ENCODE results near the gene LYPD6B.

The LYPD6B gene

DNA sequence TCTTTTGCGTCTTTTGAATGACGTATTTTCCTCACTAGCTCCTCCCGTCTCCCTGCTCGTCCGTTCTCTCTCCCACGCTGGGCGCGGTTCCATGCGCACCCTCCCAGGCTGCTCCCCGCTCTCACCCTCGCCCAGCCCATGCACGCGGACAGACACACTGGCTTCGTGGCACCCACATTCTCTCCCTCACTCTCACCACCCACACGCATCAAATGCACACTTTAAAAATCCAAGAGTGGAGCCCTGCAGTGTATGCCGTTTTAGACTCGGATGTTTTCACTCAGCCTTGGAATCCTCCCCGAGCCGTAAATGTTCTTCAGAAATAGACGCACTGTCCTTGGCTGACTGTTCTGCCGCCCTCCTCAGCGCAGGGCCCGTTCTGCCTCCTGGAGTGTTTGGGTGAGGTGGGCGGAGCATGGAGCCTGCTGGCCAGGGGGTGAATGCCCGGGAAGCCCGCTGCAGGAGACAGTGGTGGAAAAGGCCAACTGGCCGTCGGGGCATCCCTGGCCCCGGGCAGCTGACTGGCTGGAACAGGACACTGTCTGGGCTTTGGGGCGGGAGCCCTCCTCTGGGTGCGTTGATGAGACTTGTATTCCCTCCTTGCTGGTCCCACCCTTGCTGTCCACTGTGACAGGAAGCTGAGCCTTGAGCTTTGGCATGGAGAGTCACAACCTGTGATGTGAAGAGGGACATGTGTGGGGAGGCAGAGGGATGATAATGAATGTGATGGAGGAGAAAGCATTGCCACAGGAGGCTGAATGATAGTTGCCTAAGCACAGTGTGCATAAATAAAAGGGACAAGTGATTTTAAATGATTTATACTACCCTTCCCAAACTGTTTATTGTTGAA is 35.4 kb upstream of the LYPD6B start:
- TF ChIP-seq CTCF (IDR thresholded peaks at IDR 0.05; ENCODE audit: low read depth, low read length), result no peak
- no peak for DNase-seq (ENCODE audit: extremely low read depth, low read depth)

- TF ChIP-seq CTCF (IDR thresholded peaks at IDR 0.05; ENCODE audit: low read depth, low read length), result no peak
- no peak for DNase-seq (ENCODE audit: extremely low read depth, low read depth)
These were observed 33.7 kb upstream of the LYPD6B start for GRCh38 chr2:149004836-149005235.

GRCh38 chr2:149005471-149006077 is 32.9 kb upstream of the LYPD6B start:
- no peak for TF ChIP-seq CTCF (IDR thresholded peaks at IDR 0.05; ENCODE audit: low read depth, low read length)
- DNase-seq (ENCODE audit: extremely low read depth, low read depth), result no peak

DNA sequence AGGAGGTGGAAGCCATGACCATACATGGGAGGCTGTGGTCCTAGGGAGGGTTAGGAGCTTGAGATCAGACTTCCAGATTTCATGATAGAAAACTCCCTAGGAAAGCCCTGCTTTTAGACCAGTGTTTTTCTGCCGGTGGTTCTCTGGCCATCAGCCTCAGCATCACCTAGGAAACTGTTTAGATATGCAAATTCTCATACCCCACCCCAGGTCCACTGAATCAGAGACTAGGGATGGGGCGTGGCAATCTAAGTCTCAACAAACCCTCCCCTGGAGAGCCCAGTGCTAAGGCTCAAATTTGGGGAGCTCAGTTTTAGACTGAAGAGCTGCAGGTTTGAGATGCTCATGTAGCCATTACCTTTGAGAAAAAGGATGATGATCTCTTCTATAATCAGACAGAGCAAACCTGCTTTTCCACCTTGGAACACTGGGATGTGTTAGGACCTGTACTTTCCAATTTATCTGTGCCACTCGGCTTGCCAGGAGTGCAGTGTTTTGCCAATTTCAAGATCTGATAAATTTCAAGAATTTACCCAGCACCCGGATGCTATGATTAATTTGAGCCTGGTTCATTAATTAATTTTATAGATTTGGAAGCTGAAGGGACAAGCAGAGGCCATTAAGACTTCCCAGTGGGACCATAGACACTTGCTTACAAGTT is 31.5 kb upstream of the LYPD6B start:
- no peak for DNase-seq (ENCODE audit: extremely low read depth, low read depth)
- no peak for TF ChIP-seq CTCF (IDR thresholded peaks at IDR 0.05; ENCODE audit: low read depth, low read length)

GRCh38 chr2:149008381-149008780 is 30.1 kb upstream of the LYPD6B start:
- no peak for DNase-seq (ENCODE audit: extremely low read depth, low read depth)
- TF ChIP-seq CTCF (IDR thresholded peaks at IDR 0.05; ENCODE audit: low read depth, low read length), result no peak

- DNase-seq (ENCODE audit: extremely low read depth, low read depth), result no peak
- no peak for TF ChIP-seq CTCF (IDR thresholded peaks at IDR 0.05; ENCODE audit: low read depth, low read length)
These were observed 28.7 kb upstream of the LYPD6B start for GRCh38 chr2:149009576-149010461.

All from AG09319 (cell line).